HG02884 (cell line): ENCODE measurements around the gene ABHD2.

ENCODE experiments used
- ATAC-seq: cut with Tn5 transposase; IDR thresholded peaks from one replicate; pipeline ENCODE4 v1.9.1; 2021; ENCODE audit warnings: mild to moderate bottlenecking, moderate library complexity; ENCODE audit not compliant: unreplicated experiment

ABHD2 gene

GRCh38 chr15:89096664-89097063, 8.4 kb downstream of the ABHD2 start:
- no peak for ATAC-seq

- no peak for ATAC-seq
Observed at GRCh38 chr15:89097313-89097712, 9.1 kb downstream of the ABHD2 start.

DNA sequence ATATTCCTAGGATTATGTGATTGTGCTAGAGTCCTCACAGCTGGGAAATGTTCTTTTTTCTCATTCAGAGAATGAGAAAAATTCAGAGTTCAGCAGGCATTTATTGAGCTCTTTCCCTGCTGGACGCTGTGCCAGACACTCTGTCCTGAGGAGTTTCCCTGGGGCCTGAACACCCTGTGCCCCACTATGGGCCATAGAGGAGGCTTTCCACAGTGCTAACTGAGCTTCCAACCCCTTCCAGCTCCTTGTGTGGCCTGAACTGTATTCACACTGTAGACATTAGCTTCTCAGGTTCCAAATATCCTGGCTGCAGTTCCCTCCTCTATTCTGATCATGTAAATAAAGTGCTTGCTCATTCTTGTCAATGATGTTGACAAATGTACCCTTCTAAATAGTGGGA, 10.0 kb downstream of the ABHD2 start:
- ATAC-seq = no peak

DNA sequence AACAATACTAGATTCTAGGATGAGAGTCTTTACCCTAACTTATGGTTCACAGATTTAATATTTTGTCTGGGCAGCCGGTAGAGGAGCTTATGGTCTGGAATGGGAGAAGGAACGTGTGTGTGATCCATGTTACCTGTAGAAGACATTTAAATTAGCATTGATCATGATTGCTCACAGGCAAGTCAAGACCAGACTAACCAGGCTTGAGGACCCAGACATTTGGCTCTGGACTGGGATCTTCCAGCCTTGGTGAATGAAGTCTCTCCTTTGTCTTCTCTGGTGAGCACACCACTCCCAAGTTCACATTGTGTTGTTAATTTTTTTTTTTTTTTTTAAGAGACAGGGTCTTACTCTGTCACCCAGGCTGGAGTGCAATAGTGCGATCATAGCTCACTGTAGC, 11.7 kb downstream of the ABHD2 start:
- ATAC-seq = no peak

GRCh38 chr15:89101302-89102193, 13.3 kb downstream of the ABHD2 start:
- ATAC-seq = no peak

GRCh38 chr15:89103481-89104171, 15.4 kb downstream of the ABHD2 start:
- ATAC-seq = no peak

DNA sequence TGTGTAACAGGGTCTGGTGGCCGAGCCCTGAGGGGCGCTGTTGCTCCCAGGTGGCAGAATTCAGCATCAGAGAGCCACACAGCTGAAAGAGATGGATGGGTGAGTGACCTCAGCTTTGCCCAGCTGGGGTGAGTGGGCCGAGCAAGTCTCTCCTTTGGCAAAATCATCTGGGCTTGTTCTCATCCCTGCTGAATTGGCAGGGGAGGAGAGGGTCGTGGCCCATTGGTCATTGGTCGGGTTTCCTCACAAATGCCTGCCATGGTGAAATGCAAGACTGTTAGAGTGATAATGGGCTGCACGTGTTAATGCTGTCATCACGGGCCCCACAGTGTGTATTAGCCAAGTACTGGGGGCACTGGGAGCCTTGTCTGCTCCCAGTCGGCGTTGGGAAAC, 15.9 kb downstream of the ABHD2 start:
- no peak for ATAC-seq

GRCh38 chr15:89105147-89105546, 16.9 kb downstream of the ABHD2 start:
- no peak for ATAC-seq

DNA sequence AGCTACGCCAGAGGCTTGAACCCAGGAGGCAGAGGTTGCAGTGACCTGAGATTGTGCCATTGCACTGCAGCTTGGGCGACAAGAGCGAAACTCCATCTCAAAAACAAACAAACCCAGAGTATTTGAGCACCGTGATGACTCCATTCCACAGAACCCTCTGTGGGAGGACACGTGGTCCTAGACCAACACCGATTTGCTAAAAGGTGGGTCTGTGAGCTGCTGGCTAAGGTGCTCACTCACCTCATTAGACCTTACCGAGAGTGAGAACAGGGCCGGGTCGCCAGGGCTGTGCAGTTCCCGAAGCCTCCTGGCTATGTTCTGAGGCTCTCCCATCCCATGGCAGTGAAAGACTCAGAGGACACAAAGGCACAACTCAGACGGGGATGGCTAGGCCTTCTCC, 17.9 kb downstream of the ABHD2 start:
- no peak for ATAC-seq

DNA sequence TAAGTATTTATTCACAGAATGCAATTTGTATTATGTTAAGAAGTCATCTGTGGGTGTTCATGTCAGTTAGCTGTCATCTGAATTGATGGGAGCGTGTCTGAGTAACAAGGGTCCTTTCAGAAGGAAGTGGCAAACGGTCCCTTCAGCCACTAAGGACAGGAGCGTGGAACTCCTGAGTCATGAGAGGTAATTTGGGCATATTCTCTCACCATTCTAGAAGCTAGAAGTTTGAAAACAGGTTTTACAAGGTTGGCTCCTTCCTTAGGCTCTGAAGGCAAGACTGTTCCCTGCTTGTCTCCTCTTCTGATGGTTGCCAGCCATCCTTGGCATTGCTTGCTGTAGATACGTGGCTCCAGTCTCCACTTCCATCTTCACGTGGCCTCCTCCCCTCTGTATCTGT, 19.7 kb downstream of the ABHD2 start:
- ATAC-seq = no peak

- no peak for ATAC-seq
Observed at GRCh38 chr15:89108835-89109234, 20.6 kb downstream of the ABHD2 start.

DNA sequence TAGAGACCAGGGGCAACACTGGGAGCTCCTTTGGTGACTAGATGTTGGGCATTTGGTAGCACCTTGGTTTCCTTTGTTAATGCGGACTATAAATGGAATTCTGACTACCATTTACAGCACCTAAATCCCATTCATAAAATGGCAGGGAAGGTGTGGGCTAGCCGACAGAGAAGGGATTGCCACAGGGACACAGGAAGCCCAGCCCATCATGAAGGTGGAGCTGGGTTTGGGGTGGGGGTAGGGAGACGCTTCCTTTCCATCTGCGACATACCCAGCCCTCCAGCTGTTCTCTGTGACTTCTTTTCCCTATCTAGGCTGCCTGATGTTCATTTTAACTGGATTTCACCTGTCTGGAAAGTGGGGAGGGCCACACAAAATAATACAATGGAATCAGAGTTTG, 21.0 kb downstream of the ABHD2 start:
- ATAC-seq = no peak

DNA sequence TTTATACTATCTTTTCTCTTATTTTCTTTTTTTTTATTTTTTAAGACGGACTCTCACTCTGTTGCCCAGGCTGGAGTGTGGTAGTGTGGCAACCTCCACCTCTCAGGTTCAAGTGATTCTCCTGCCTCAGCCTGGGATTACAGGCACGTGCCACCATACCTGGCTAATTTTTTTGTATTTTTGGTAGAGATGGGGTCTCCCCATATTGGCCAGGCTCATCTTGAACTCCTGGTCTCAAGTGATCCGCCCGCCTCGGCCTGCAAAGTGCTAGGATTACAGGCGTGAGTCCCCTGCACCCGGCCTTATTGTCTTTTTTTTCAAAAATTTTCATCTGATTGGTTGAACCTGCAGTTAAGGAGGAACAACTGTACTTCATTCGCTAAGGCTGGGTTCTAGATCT, 21.8 kb downstream of the ABHD2 start:
- ATAC-seq = no peak

DNA sequence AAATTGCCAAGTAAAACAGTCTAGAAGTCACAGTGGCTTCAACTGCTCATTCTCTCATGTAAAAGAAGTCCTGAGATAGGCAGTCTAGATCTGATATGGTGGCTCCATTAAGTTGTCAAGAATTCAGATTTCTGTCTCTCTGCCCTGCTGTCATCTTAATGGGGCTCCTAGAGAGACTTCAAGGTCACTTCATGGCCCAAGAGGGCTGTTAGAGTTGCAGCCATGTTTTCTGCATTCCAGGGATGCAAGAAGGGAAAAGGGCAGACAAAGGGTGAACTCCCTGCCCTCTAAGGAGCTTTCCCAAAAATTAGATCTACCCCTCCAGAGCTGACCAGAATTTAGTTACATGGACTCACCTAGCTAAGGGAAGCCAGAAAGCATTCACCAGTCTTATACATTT, 23.1 kb downstream of the ABHD2 start:
- ATAC-seq = no peak

DNA sequence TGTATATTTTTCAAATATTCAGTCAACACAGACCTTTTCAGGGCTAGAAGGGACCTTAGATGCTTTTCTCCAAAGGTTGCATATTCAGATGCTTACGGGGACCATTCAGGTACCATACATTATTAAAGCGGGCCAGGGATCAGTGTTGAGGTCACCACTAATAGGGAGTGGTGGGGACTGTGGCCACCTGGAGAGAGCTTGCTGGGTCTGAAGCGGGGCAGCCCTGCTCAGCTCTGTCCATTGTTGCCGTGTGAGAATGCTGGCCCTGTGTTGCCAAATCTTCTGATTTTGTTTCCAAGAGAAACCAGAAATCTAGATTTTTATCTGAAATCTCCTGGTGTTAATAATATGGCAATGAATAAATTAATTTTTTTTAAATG, 23.7 kb downstream of the ABHD2 start:
- ATAC-seq = no peak

GRCh38 chr15:89112341-89112971, 24.2 kb downstream of the ABHD2 start:
- peak; percentile 69 for ATAC-seq

- no peak for ATAC-seq
Observed at GRCh38 chr15:89113296-89114024, 25.2 kb downstream of the ABHD2 start.

DNA sequence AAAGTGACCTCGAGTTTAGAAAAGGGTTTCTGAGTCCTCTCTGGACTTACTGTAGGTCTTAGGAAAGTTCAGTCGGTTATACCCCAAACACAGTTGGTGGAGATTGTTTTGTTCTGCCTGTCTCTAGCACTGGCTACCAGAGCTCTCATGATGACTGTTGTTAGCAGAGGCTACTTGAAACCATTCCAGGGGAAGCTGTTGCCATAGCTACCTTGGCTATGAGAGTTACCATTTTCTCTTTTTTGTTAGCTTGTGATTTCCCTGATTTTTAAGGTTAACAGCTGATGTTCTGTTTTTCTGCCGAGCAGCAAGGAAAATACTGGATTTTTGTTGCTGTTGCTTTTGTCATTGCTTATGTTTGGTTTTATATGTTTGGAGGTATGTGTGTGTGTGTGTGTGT, 26.7 kb downstream of the ABHD2 start:
- ATAC-seq = no peak

DNA sequence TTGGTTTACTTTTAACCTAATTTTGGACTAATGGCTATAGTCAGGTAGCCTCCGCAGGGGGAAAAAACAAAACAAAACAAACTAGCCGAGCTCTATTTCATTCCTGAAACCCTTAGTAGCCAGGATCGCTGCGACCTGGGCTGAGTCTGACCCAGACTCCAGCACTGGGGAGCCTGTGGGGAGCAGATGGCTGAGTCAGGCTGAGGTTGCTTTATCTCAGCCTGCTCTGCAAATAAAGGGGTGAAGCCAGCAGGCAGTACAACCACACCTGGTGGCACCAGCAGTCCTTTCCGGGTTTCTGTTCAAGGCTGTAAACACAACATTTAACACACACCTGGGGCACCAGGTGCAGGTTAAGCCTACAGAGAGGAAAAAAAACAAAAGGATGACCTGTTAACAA, 27.3 kb downstream of the ABHD2 start:
- no peak for ATAC-seq

GRCh38 chr15:89116404-89116803, 28.1 kb downstream of the ABHD2 start:
- ATAC-seq = no peak

GRCh38 chr15:89117790-89118189, 29.5 kb downstream of the ABHD2 start:
- no peak for ATAC-seq
